SK-N-SH (cell line): Measurements from ENCODE around the gene SAMD8. TPM values are rescaled to one million over a fixed set of nuclear protein-coding genes. Genes with fewer than 3 reads are reported as not detected.
A peak's percentile ranks its signal among the peaks of the same experiment; 100 is the strongest.
"Not testable (repeated sequence)": the region's sequence is repeated elsewhere in the genome, so short reads cannot be mapped to it uniquely, and the experiment has no call there.

Experiments used
- CTCF ChIA-PET: fragments of 300-600, 350-600 bp; formaldehyde crosslinking; extraction: SDS; loops from one replicate; lab custom pipeline; 2021; lab: Yijun Ruan, JAX
- POLR2A ChIA-PET: fragments of 350-600 bp; sonication (Branson Sonifier 250); formaldehyde crosslinking; extraction: SDS; loops from one replicate; lab custom pipeline; 2020; ENCODE audit warnings: antibody characterized with exemption, inconsistent platforms; lab: Yijun Ruan, JAX
- DNase-seq: peaks from one replicate; pipeline ENCODE4 v3.0.0; 2012
- H2AFZ ChIP-seq: fragments of 200-600 bp; sonication (generic); 2 replicates; pipeline ENCODE4 v1.8.1; 2016; ENCODE audit warnings: antibody characterized with exemption, mild to moderate bottlenecking, low read depth
- H3F3A ChIP-seq: fragments of 200-600 bp; sonication (generic); replicated peaks from 2 replicates; pipeline ENCODE3; 2016; ENCODE audit warnings: antibody characterized with exemption, mild to moderate bottlenecking; ENCODE audit not compliant: insufficient read depth
- H3K27ac ChIP-seq, 2 experiments: fragments of 200-500 bp in 1 of 2; fragments of 200-600 bp in 1 of 2; sonication (Bioruptor generic) in 1 of 2; sonication (generic), shearing (Covaris generic) in 1 of 2; 2 replicates each; pipeline versions ENCODE4 v1.5.1 to v1.6.1; 2014 to 2016; ENCODE audit warnings: low read depth in 2 of 2, inconsistent platforms in 1 of 2, low read length in 1 of 2, mild to moderate bottlenecking in 1 of 2, mixed read lengths in 1 of 2
- H3K27me3 ChIP-seq: fragments of 200-600 bp; sonication (generic), shearing (Covaris generic); 2 replicates; pipeline ENCODE4 v1.6.1; 2016; ENCODE audit warnings: mixed run types; ENCODE audit not compliant: insufficient read depth
- H3K36me3 ChIP-seq, 2 experiments: fragments of 200-500 bp in 1 of 2; fragments of 200-600 bp in 1 of 2; sonication (Bioruptor generic) in 1 of 2; sonication (generic) in 1 of 2; replicated peaks in 1 of 2; 2 replicates each; pipeline versions ENCODE3 to v1.5.1; 2014 to 2016; ENCODE audit warnings: low read length in 1 of 2, mild to moderate bottlenecking in 1 of 2; ENCODE audit not compliant: insufficient read depth in 2 of 2, control insufficient read depth in 1 of 2
- H3K4me1 ChIP-seq, 2 experiments: fragments of 200-500 bp in 1 of 2; fragments of 200-600 bp in 1 of 2; sonication (Bioruptor generic) in 1 of 2; sonication (generic), shearing (Covaris generic) in 1 of 2; 2 replicates each; pipeline versions ENCODE4 v1.5.1 to v1.6.1; 2014 to 2016; ENCODE audit warnings: low read depth in 1 of 2, low read length in 1 of 2, mixed run types in 1 of 2; ENCODE audit not compliant: insufficient read depth in 2 of 2, control insufficient read depth in 1 of 2
- H3K4me2 ChIP-seq: fragments of 200-600 bp; sonication (generic), shearing (Covaris generic); 2 replicates; pipeline ENCODE4 v1.6.1; 2017; ENCODE audit warnings: mixed run types
- H3K4me3 ChIP-seq, 2 experiments: fragments of 200-500 bp in 1 of 2; fragments of 200-600 bp in 1 of 2; sonication (Bioruptor generic) in 1 of 2; sonication (generic), shearing (Covaris generic) in 1 of 2; 2 replicates each; pipeline versions ENCODE4 v1.5.1 to v1.8.1; 2014 to 2016; ENCODE audit warnings: low read depth in 2 of 2, inconsistent platforms in 1 of 2, low read length in 1 of 2, mild to moderate bottlenecking in 1 of 2, mixed read lengths in 1 of 2, moderate library complexity in 1 of 2
- H3K79me2 ChIP-seq: fragments of 200-600 bp; sonication (generic); 2 replicates; pipeline ENCODE4 v1.8.1; 2017; ENCODE audit warnings: mild to moderate bottlenecking; ENCODE audit not compliant: insufficient read depth
- H3K9ac ChIP-seq: fragments of 200-600 bp; sonication (generic); 2 replicates; pipeline ENCODE4 v1.6.1; 2017; ENCODE audit warnings: mixed run types
- H3K9me2 ChIP-seq: fragments of 200-600 bp; sonication (generic); 2 replicates; pipeline ENCODE4 v1.6.1; 2017; ENCODE audit warnings: mixed run types
- H3K9me3 ChIP-seq: fragments of 200-600 bp; sonication (generic); 2 replicates; pipeline ENCODE4 v1.6.1; 2017; ENCODE audit warnings: mixed run types, mild to moderate bottlenecking, moderate library complexity
- H4K20me1 ChIP-seq: fragments of 200-600 bp; sonication (generic); 2 replicates; pipeline ENCODE4 v1.6.1; 2017; ENCODE audit warnings: mild to moderate bottlenecking, mixed run types; ENCODE audit not compliant: insufficient read depth
- ELF1 ChIP-seq: IDR thresholded peaks from 2 replicates; pipeline ENCODE4 v1.4.0; 2012
- EP300 ChIP-seq, 2 experiments: IDR thresholded peaks; 2 replicates each; pipeline versions ENCODE4 v1.4.0 to v1.6.1; 2012; ENCODE audit warnings: borderline replicate concordance in 1 of 2, low read depth in 1 of 2, low read length in 1 of 2
- EZH2phosphoT487 ChIP-seq: fragments of 200-600 bp; sonication (generic); IDR thresholded peaks from 2 replicates; pipeline ENCODE4 v1.6.1; 2017; ENCODE audit warnings: low read depth, mixed run types, mild to moderate bottlenecking, antibody characterized with exemption, moderate library complexity, borderline replicate concordance
- FOSL2 ChIP-seq: IDR thresholded peaks from 2 replicates; pipeline ENCODE4 v1.4.0; 2012; ENCODE audit warnings: low read depth, mild to moderate bottlenecking, moderate library complexity, borderline replicate concordance
- GABPA ChIP-seq: IDR thresholded peaks from 2 replicates; pipeline ENCODE4 v1.4.0; 2012; ENCODE audit warnings: low read depth, mild to moderate bottlenecking
- GATA2 ChIP-seq: sonication (generic); formaldehyde crosslinking; IDR thresholded peaks from 2 replicates; pipeline ENCODE4 v1.5.0; 2020; ENCODE audit warnings: mild to moderate bottlenecking, missing genetic modification reagents
- IRF3 ChIP-seq: fragments of 150-350 bp; IDR thresholded peaks from 2 replicates; pipeline ENCODE4 v1.6.1; 2016; ENCODE audit warnings: mild to moderate bottlenecking, low read depth, low read length
- MXI1 ChIP-seq: IDR thresholded peaks from 2 replicates; pipeline ENCODE4 v1.6.1; 2012; ENCODE audit warnings: mild to moderate bottlenecking, low read depth, low read length, improper control_type of control experiment
- NFIC ChIP-seq: IDR thresholded peaks from 2 replicates; pipeline ENCODE4 v1.4.0; 2012; ENCODE audit warnings: borderline replicate concordance
- NRF1 ChIP-seq: IDR thresholded peaks from 2 replicates; pipeline ENCODE4 v1.6.1; 2012; ENCODE audit warnings: low read depth, mild to moderate bottlenecking, low read length
- RAD21 ChIP-seq: IDR thresholded peaks from 2 replicates; pipeline ENCODE4 v1.6.1; 2012; ENCODE audit warnings: mild to moderate bottlenecking, low read length
- RXRA ChIP-seq: IDR thresholded peaks from 2 replicates; pipeline ENCODE4 v1.4.0; 2012; ENCODE audit warnings: low read depth, mild to moderate bottlenecking, borderline replicate concordance
- TCF12 ChIP-seq: IDR thresholded peaks from 2 replicates; pipeline ENCODE4 v1.4.0; 2012
- TEAD4 ChIP-seq: IDR thresholded peaks from 2 replicates; pipeline ENCODE4 v1.4.0; 2012; ENCODE audit warnings: mild to moderate bottlenecking, borderline replicate concordance; ENCODE audit not compliant: insufficient read depth
- WGBS: methylation state at CpG from one replicate; pipeline ENCODE4 v1.1.6; 2017; ENCODE audit warnings: low lambda C conversion rate; 5-methylcytosine and 5-hydroxymethylcytosine counted together
- polyA plus RNA-seq, 3 experiments: library from polyadenylated mRNA; depleted of rRNA; stranded (reverse); fragments of >200 nt; gene quantifications; 2 replicates each; pipeline ENCODE4 v1.2.3, GENCODE V29; 2012
- TF ChIP-seq, protein P1 (sequence below): fragments of 150-350 bp; IDR thresholded peaks from 2 replicates; pipeline ENCODE4 v1.6.1; 2017; ENCODE audit warnings: antibody characterized with exemption, low read length, low read depth, borderline replicate concordance
- TF ChIP-seq, protein P2 (sequence below): IDR thresholded peaks from 2 replicates; pipeline ENCODE4 v1.4.0; 2012; ENCODE audit warnings: low read depth
- TF ChIP-seq, protein P3 (sequence below): IDR thresholded peaks from 2 replicates; pipeline ENCODE4; 2012

The SAMD8 gene
- polyA plus RNA-seq, 1 of the 3 experiments (the other 2 are of a cell fraction): 9.7 TPM

DNA sequence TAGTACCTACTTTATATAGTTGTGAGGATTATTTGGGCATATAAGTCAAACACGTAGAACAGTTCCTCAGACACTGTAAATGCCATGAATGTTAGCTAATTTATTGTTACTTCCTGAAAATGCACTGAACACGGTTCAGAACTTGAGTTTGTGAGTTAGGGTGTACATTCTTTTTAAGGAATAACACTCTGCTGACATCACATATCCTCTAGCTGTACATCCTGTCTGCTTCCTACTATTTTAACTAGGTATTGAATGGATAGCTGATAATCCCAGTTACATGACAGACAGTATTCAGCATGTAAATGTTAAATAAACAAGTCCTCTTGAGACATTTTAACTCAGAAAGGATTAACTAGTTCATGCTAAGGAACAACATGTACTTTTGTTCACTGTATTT is 16.0 kb downstream of the SAMD8 start:
- Histone ChIP-seq H3K9me3 (no peaks in the 10 kb centered on the region), H3K9ac (no peak overlapping the region), H3F3A (peaks cover 20% of the 10 kb centered on the region), H3K79me2 (peaks cover 87% of the 10 kb centered on the region), H3K27me3 (no peaks in the 10 kb centered on the region), H3K4me3 (no peak overlapping the region), H3K27ac (peak overlapping the region in 1 of 2 experiments; percentile 42; a peak in 1 of 4 replicates), H2AFZ (no peak overlapping the region), H3K9me2 (no peaks in the 10 kb centered on the region), H4K20me1 (peaks cover 4% of the 10 kb centered on the region; the same call in 1 of the 2 replicates), H3K4me2 (no peak overlapping the region), H3K36me3 (peaks cover 3 to 18% of the 10 kb centered on the region in 2 experiments), H3K4me1 (peaks cover 0 to 4% of the 10 kb centered on the region in 2 experiments; a peak in 1 of 4 replicates)
- 65% methylated on average over 2 of the region's 2 CpGs for WGBS
- ChIA-PET POLR2A (no interaction called here), CTCF (no interaction called here)
- DNase-seq: no peak
- TF ChIP-seq RXRA (no peak), EP300 (IDR thresholded peaks at IDR 0.05; ENCODE audit: borderline replicate concordance in 1 of 2, low read depth in 1 of 2, low read length in 1 of 2) (no peak), NRF1 (no peak), IRF3 (no peak), TEAD4 (no peak), GATA2 (no peak), FOSL2 (no peak), MXI1 (no peak), EZH2phosphoT487 (no peak), NFIC (no peak), ELF1 (no peak), TCF12 (no peak), GABPA (no peak), RAD21 (no peak)
- TF ChIP-seq, protein P1, sequence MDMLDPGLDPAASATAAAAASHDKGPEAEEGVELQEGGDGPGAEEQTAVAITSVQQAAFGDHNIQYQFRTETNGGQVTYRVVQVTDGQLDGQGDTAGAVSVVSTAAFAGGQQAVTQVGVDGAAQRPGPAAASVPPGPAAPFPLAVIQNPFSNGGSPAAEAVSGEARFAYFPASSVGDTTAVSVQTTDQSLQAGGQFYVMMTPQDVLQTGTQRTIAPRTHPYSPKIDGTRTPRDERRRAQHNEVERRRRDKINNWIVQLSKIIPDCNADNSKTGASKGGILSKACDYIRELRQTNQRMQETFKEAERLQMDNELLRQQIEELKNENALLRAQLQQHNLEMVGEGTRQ: no peak
- TF ChIP-seq, protein P2, sequence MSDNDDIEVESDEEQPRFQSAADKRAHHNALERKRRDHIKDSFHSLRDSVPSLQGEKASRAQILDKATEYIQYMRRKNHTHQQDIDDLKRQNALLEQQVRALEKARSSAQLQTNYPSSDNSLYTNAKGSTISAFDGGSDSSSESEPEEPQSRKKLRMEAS: no peak
- TF ChIP-seq, protein P3, sequence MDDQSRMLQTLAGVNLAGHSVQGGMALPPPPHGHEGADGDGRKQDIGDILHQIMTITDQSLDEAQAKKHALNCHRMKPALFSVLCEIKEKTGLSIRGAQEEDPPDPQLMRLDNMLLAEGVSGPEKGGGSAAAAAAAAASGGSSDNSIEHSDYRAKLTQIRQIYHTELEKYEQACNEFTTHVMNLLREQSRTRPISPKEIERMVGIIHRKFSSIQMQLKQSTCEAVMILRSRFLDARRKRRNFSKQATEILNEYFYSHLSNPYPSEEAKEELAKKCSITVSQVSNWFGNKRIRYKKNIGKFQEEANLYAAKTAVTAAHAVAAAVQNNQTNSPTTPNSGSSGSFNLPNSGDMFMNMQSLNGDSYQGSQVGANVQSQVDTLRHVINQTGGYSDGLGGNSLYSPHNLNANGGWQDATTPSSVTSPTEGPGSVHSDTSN: no peak

- H3K4me1 ChIP-seq, H3K4me2 ChIP-seq, H3K27ac ChIP-seq, H3K27me3 ChIP-seq, H4K20me1 ChIP-seq, H3K4me3 ChIP-seq, DNase-seq, H3K9me3 ChIP-seq, H3K9ac ChIP-seq, H3K9me2 ChIP-seq, H2AFZ ChIP-seq, POLR2A ChIA-PET: not testable (repeated sequence)
- 100% methylated on average over 1 of the region's 1 CpG for WGBS
- CTCF ChIA-PET: interaction anchor here (1.2 kb wide), 1 partner anchor 59 kb away, joined by 5 read pairs; no protein-coding TSS in a partner anchor
- peaks cover 20% of the 10 kb centered on the region for H3F3A ChIP-seq
- peaks cover 3 to 18% of the 10 kb centered on the region in 2 experiments for H3K36me3 ChIP-seq
- peaks cover 89% of the 10 kb centered on the region for H3K79me2 ChIP-seq
Measured at GRCh38 chr10:75128985-75129384, 17.5 kb downstream of the SAMD8 start.
